Mesothelial cell of epicardium (in vitro differentiated cells): Measurements from ENCODE around the gene TM2D1. TPM values are rescaled to one million over a fixed set of nuclear protein-coding genes. Genes with fewer than 3 reads are reported as not detected.
A peak's percentile ranks its signal among the peaks of the same experiment; 100 is the strongest.

Experiments used
- DNase-seq, 2 experiments: peaks; one replicate each; pipeline ENCODE4 v3.0.0; 2021; ENCODE audit warnings: low spot score in 2 of 2; ENCODE audit not compliant: unreplicated experiment in 2 of 2
- H3K27ac Mint-ChIP-seq: 2 replicates; pipeline ENCODE4 v1.8.0; 2021; ENCODE audit warnings: mixed read lengths
- H3K27me3 Mint-ChIP-seq: 2 replicates; pipeline ENCODE4 v1.8.0; 2021; ENCODE audit warnings: low read depth, mixed read lengths
- H3K36me3 Mint-ChIP-seq: 2 replicates; pipeline ENCODE4 v1.8.0; 2021; ENCODE audit warnings: mixed read lengths
- H3K4me1 Mint-ChIP-seq: 2 replicates; pipeline ENCODE4 v1.8.0; 2021; ENCODE audit warnings: mixed read lengths
- H3K4me3 Mint-ChIP-seq: 2 replicates; pipeline ENCODE4 v1.8.0; 2021; ENCODE audit warnings: mild to moderate bottlenecking, moderate library complexity, mixed read lengths
- H3K9me3 Mint-ChIP-seq: 2 replicates; pipeline ENCODE4 v1.8.0; 2021; ENCODE audit warnings: mixed read lengths
- total RNA-seq: library from RNA; stranded (reverse); gene quantifications from 3 replicates; pipeline ENCODE4 v1.2.1, GENCODE V29; 2021
- TF ChIP-seq, protein P1 (sequence below): fragments of 200-600 bp; sonication (generic); IDR thresholded peaks from one replicate; pipeline ENCODE4 v1.5.0; 2021; ENCODE audit warnings: antibody characterized with exemption; ENCODE audit not compliant: unreplicated experiment

TM2D1 gene
- total RNA-seq, 1 donor from 2014 or later = 55.5 TPM

DNA sequence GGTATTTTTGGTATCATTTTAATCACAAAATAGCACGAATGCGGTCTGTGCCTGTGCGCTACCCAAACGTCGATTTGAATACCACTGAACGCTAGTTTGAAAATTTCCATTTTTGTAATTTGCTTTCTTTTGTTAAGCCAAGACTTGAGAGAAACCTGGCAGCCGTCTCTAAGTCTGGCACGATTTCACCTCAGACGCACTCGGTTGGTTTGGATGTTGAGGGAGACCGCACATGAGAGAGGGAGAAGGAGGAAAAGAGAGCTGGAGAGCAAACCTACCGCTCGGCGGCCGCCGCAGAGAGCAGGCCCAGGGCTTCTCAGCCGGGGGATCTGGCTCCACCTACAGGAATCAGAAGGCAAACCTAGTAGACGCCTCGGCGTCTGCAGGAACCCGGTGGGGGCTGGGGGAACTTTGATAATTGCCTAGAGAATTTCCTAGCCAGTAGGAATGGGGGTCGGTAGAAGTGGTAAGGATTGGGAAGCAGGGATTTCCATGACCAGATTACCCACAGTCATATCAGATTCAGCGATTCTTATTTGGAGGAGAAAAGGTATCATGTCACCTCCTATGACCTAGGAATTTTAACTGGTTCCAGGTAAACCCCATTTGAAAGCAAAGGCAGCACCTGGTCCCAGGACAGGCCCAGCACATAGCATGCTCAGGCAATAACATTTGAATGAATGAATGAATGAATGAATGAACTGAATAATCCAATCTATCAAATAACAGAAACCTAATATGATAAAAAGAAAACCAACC is 83.2 kb downstream of the TM2D1 start:
- Mint-ChIP-seq H3K27me3 (no peaks in the 10 kb centered on the region), H3K4me1 (peaks cover 63% of the 10 kb centered on the region), H3K27ac (peak overlapping the region; percentile 40), H3K9me3 (no peaks in the 10 kb centered on the region), H3K36me3 (no peaks in the 10 kb centered on the region), H3K4me3 (peak overlapping the region; percentile 18)
- DNase-seq = peak; percentile 44 to 70
- TF ChIP-seq, protein P1, sequence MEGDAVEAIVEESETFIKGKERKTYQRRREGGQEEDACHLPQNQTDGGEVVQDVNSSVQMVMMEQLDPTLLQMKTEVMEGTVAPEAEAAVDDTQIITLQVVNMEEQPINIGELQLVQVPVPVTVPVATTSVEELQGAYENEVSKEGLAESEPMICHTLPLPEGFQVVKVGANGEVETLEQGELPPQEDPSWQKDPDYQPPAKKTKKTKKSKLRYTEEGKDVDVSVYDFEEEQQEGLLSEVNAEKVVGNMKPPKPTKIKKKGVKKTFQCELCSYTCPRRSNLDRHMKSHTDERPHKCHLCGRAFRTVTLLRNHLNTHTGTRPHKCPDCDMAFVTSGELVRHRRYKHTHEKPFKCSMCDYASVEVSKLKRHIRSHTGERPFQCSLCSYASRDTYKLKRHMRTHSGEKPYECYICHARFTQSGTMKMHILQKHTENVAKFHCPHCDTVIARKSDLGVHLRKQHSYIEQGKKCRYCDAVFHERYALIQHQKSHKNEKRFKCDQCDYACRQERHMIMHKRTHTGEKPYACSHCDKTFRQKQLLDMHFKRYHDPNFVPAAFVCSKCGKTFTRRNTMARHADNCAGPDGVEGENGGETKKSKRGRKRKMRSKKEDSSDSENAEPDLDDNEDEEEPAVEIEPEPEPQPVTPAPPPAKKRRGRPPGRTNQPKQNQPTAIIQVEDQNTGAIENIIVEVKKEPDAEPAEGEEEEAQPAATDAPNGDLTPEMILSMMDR = peak; percentile 44

DNA sequence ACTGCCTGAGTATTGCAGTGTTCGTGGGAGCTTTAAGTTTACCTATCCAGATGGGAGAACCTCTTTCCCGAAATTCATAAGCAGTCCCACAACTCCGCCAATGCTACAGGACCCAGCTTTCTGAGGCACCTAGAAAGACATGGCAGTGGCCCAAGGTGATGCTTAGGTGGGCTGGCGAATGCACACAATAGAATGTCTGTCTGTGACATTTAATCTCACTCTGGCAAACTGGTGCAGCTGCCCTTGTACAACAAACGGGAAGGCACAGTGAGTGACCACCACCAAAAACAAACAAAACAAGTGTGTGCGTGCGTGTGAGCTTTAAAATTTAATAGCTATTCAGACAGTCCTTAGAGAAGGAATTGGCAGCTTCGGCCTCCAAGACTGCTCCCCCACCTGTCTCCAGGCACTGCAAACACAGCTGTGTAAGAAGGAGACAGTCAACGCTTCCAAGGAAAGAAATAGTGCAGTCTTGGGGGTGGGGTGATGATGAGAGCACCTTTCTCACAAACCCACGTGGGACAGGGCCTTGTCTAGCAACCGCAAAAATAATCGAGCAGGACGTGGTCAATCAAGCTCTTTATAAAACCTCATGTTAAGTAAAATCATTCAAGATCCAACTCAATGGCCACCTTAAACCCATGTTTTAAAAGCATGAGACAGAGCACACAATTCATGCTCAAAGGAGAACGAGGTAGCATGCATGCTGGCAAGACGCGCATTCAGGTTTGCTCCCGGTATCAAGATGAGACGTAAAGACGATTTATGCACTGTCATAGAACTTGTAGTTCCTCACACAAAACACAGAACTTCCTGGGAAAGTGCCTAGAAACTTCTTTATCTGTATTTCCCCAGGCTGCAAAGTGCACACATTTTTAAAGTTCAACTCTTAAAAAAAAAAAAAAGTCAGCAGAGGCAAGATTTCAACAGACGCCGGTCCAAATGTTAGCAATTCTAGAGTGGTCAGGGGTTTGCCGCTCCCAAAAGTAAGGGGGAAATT is 84.1 kb downstream of the TM2D1 start:
- H3K27ac Mint-ChIP-seq = no peak overlapping the region

DNA sequence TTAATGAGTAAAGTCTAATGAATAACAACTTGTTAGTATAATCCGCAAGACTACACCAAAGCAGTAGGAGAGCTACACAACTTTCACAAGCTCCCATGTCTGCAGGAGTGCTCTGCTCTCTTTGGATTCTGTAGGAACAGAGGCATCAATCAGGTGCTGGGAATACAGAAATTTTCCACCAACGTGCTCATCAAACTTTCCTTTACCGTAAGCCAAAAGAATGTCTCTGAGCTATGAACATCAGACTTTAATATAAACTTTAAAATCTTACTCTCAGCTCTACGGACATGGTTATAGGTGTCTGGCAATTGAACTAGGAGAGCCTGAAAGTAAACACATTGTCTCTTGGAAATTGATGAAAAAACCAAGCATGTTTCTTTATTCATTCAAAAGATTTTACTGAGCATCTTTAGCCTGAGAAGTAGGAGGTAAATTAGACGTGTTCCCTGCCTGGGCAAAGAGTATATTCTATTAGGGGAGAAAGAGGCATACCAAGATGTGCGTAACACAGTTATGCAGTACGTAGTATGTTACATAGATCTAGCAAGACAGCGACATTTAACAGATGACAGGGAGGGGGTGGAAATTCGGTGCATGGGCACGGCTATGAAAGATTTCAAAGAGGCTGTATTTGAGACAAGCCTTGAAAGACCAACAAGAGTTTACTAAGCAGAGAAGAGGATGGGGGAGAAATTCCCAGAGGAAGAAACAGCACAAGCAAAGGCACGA is 85.2 kb downstream of the TM2D1 start:
- Mint-ChIP-seq H3K27ac (peak overlapping the region; percentile 1), H3K36me3 (no peaks in the 10 kb centered on the region), H3K4me3 (no peak overlapping the region), H3K4me1 (peaks cover 60% of the 10 kb centered on the region), H3K9me3 (no peaks in the 10 kb centered on the region), H3K27me3 (no peaks in the 10 kb centered on the region)
- TF ChIP-seq, protein P1 = no peak
- DNase-seq = no peak

More for the DNA sequence above, 84.1 kb downstream of the TM2D1 start:
- H3K36me3 Mint-ChIP-seq = no peaks in the 10 kb centered on the region
- no peak for DNase-seq
- TF ChIP-seq, protein P1 = no peak
- H3K9me3 Mint-ChIP-seq = no peaks in the 10 kb centered on the region
- H3K27me3 Mint-ChIP-seq = no peaks in the 10 kb centered on the region
- H3K4me1 Mint-ChIP-seq = peaks cover 67% of the 10 kb centered on the region
- no peak overlapping the region for H3K4me3 Mint-ChIP-seq

DNA sequence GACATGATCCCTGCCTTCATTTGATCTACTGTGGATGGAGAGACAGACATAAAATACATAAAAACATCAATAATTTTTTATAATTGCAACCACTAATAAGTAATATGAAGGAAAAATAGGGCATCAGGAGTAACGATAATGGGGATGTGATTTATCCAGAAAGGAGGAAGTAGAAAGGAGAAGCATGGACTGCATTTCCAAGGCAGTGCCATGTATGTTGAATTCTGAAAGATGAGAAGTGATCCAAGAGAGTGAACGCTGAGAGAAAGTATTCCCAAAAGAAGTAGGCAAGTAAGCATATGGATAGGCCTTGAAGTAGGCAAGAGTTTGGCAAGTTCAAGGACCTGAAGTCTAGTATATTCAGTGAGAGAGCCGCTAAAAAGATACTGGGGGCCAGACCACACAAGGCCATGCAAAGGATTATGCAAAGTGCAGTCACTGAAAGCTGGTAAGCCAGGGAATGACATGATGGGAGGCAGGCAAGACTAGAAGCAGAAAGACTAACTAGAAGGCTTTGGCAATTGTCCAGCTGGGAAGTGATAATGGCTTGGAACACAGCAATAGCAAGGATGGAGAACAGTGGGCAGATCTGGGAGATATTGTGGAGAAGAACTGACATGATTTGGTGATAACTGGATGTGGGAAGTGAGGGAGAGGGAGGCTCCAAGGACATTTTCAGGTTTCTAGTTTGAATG is 85.9 kb downstream of the TM2D1 start:
- H3K36me3 Mint-ChIP-seq = no peaks in the 10 kb centered on the region

More for the DNA sequence above, 85.9 kb downstream of the TM2D1 start:
- Mint-ChIP-seq H3K4me1 (peaks cover 55% of the 10 kb centered on the region), H3K9me3 (no peaks in the 10 kb centered on the region), H3K27me3 (no peaks in the 10 kb centered on the region), H3K27ac (peak overlapping the region; percentile 1), H3K4me3 (no peak overlapping the region)
- no peak for DNase-seq
- TF ChIP-seq, protein P1 = no peak
